Transverse colon (tissue), 4 donors: ENCODE results near the gene MSI2.

Experiments used
- CTCF ChIP-seq, 5 experiments: fragments of 200-600 bp in 3 of 5; fragments of 450-650 bp in 2 of 5; sonication (generic) in 3 of 5; IDR thresholded peaks; 1 replicate in 2 of 5; 2 replicates in 3 of 5; pipeline ENCODE4 v1.5.1; 2016 to 2017; ENCODE audit warnings: antibody characterized with exemption in 5 of 5, inconsistent platforms in 3 of 5, mild to moderate bottlenecking in 2 of 5, moderate library complexity in 1 of 5
- EP300 ChIP-seq: sonication (generic); formaldehyde crosslinking; IDR thresholded peaks from one replicate; pipeline ENCODE4 v1.6.1; 2017; ENCODE audit warnings: antibody characterized with exemption, low read depth
- POLR2A ChIP-seq: fragments of 450-650 bp; IDR thresholded peaks from one replicate; pipeline ENCODE4 v1.6.1; 2016; ENCODE audit warnings: antibody characterized with exemption, mild to moderate bottlenecking, moderate library complexity
- POLR2AphosphoS5 ChIP-seq, 3 donors: sonication (generic); formaldehyde crosslinking; IDR thresholded peaks; one replicate each; pipeline ENCODE4 v1.6.1; 2016; ENCODE audit warnings: antibody characterized with exemption in 3 of 3

GRCh38 chr17:57462007-57462579, 205.8 kb downstream of the MSI2 start:
- TF ChIP-seq CTCF (IDR thresholded peaks at IDR 0.05) (no peak), POLR2AphosphoS5 (IDR thresholded peaks at IDR 0.05) (no peak), POLR2A (no peak), EP300 (no peak)
